ENCODE results near the gene PTPRJ.

GRCh38 chr11:48105096-48105990, 125.0 kb downstream of the PTPRJ start:
- TF ChIP-seq POLR2AphosphoS5 (IDR thresholded peaks at IDR 0.05; ENCODE audit: low read depth, low read length): no peak
- TF ChIP-seq POLR2A (IDR thresholded peaks at IDR 0.05; ENCODE audit: low read depth, low read length): no peak
- TF ChIP-seq TAF1 (IDR thresholded peaks at IDR 0.05; ENCODE audit: borderline replicate concordance, low read depth, low read length): no peak

Data from GM12892 (cell line).